ENCODE results near the gene ZSWIM4.

Gene ZSWIM4

DNA sequence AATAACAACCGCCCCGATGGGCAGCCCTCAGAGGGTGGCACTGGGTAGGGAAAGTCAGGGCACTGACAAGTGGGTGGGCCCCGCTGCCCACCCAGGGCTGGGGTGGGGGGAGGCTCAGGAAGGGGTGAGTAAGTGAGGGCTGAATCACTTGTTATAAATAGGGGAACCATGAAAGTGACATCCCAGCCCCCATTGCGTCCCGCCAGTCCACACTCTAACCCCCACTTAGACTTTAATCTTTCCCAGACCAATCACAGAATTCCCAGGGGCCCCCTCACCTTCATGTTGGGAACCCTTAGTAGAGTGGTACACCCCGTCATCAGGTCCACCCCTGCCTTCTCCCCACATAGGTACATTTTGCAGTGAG is 44.7 kb downstream of the ZSWIM4 start:
- Histone ChIP-seq H3K9me2 (replicated peaks; ENCODE audit: control insufficient read depth, low read length) (no peaks in the 10 kb centered on the region), H3K36me3 (ENCODE audit: control insufficient read depth, low read length) (no peaks in the 10 kb centered on the region), H3F3A (ENCODE audit: control insufficient read depth, insufficient read depth) (peaks cover 16% of the 10 kb centered on the region), H3K27me3 (ENCODE audit: control insufficient read depth, low read length) (peaks cover 10% of the 10 kb centered on the region), H3K4me1 (ENCODE audit: control insufficient read depth, low read length) (peaks cover 85% of the 10 kb centered on the region), H3K27ac (ENCODE audit: low read depth, low read length) (peak overlapping the region; percentile 32; the same call in 1 of the 2 replicates), H4K20me1 (ENCODE audit: control insufficient read depth, insufficient read depth, low read depth, low read length) (no peaks in the 10 kb centered on the region), H3K4me2 (ENCODE audit: low read length) (peak overlapping the region; percentile 62), H3K9me3 (ENCODE audit: control insufficient read depth, insufficient read depth, low read length) (no peaks in the 10 kb centered on the region), H3K79me2 (ENCODE audit: control insufficient read depth, low read length) (0 out of 2 replicates have a peak, but pooled peaks cover 6% of the 10 kb centered on the region), H3K4me3 (ENCODE audit: low read length) (peak overlapping the region; percentile 53)
- TF ChIP-seq, protein P1, sequence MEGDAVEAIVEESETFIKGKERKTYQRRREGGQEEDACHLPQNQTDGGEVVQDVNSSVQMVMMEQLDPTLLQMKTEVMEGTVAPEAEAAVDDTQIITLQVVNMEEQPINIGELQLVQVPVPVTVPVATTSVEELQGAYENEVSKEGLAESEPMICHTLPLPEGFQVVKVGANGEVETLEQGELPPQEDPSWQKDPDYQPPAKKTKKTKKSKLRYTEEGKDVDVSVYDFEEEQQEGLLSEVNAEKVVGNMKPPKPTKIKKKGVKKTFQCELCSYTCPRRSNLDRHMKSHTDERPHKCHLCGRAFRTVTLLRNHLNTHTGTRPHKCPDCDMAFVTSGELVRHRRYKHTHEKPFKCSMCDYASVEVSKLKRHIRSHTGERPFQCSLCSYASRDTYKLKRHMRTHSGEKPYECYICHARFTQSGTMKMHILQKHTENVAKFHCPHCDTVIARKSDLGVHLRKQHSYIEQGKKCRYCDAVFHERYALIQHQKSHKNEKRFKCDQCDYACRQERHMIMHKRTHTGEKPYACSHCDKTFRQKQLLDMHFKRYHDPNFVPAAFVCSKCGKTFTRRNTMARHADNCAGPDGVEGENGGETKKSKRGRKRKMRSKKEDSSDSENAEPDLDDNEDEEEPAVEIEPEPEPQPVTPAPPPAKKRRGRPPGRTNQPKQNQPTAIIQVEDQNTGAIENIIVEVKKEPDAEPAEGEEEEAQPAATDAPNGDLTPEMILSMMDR (IDR thresholded peaks at IDR 0.05; ENCODE audit: low read depth, low read length, poor library complexity, severe bottlenecking): no peak
- TF ChIP-seq EZH2phosphoT487 (IDR thresholded peaks at IDR 0.05; ENCODE audit: borderline replicate concordance, low read length): no peak

GRCh38 chr19:13840305-13841085 is 45.3 kb downstream of the ZSWIM4 start:
- peaks cover 16% of the 10 kb centered on the region for H3F3A ChIP-seq (ENCODE audit: control insufficient read depth, insufficient read depth)
- H3K9me3 ChIP-seq (ENCODE audit: control insufficient read depth, insufficient read depth, low read length): no peaks in the 10 kb centered on the region
- H3K36me3 ChIP-seq (ENCODE audit: control insufficient read depth, low read length): no peaks in the 10 kb centered on the region
- H3K79me2 ChIP-seq (ENCODE audit: control insufficient read depth, low read length): 0 out of 2 replicates have a peak, but pooled peaks cover 6% of the 10 kb centered on the region
- no peaks in the 10 kb centered on the region for H4K20me1 ChIP-seq (ENCODE audit: control insufficient read depth, insufficient read depth, low read depth, low read length)
- TF ChIP-seq, protein P1 (IDR thresholded peaks at IDR 0.05; ENCODE audit: low read depth, low read length, poor library complexity, severe bottlenecking): no peak
- no peak for TF ChIP-seq EZH2phosphoT487 (IDR thresholded peaks at IDR 0.05; ENCODE audit: borderline replicate concordance, low read length)
- H3K4me3 ChIP-seq (ENCODE audit: low read length): peak overlapping the region; percentile 53
- peaks cover 10% of the 10 kb centered on the region for H3K27me3 ChIP-seq (ENCODE audit: control insufficient read depth, low read length)
- H3K9me2 ChIP-seq (replicated peaks; ENCODE audit: control insufficient read depth, low read length): no peaks in the 10 kb centered on the region
- no peak overlapping the region for H3K27ac ChIP-seq (ENCODE audit: low read depth, low read length)
- H3K4me1 ChIP-seq (ENCODE audit: control insufficient read depth, low read length): peaks cover 90% of the 10 kb centered on the region
- peak overlapping the region; percentile 83 for H3K4me2 ChIP-seq (ENCODE audit: low read length)

DNA sequence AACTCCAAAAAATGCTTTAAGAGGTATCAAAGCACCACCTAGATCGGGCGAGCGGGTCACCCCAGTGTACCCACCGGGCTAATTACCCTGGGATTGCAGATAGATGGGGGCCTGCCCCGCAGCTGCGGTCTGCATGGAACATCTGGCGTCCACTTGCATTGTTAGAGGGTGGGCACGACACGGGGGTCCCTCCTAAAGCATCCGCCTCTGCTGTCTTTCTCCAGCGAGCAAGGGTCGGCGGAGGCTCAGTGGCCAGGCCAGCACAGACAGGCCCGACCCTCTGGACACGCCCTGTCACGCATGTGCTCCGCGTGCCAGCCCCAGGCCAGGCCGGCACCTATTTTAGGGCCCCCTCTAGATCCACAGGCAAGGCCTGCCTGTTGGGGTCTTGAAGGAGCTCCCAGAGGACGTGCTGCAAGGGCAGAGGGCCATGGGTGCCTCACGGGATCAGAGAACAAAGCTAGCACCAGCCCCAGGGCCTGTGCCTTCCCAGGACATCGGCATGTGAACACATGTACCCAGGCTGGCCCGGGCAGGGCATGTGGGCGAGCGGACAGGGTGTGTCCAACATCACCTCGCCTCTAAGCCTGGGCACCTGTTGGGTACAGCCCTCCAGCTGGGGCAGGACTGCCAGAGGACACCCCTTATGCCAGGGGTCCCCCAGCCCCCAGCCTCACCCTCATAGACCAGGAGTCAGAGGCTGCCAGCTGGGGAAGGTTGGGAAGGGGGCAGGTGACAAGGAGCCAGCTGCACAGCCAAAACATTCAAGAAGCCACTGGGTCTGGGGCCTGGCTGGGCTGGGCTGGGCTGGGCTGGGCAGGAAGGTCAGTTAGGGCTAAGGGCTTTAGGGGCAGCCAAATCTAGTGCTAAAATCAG is 46.1 kb downstream of the ZSWIM4 start:
- Histone ChIP-seq H3K4me3 (ENCODE audit: low read length) (peak overlapping the region; percentile 78), H4K20me1 (ENCODE audit: control insufficient read depth, insufficient read depth, low read depth, low read length) (no peaks in the 10 kb centered on the region), H3K27ac (ENCODE audit: low read depth, low read length) (no peak overlapping the region), H3F3A (ENCODE audit: control insufficient read depth, insufficient read depth) (peaks cover 18% of the 10 kb centered on the region), H3K79me2 (ENCODE audit: control insufficient read depth, low read length) (0 out of 2 replicates have a peak, but pooled peaks cover 6% of the 10 kb centered on the region), H3K4me2 (ENCODE audit: low read length) (peak overlapping the region; percentile 83), H3K27me3 (ENCODE audit: control insufficient read depth, low read length) (peaks cover 10% of the 10 kb centered on the region), H3K36me3 (ENCODE audit: control insufficient read depth, low read length) (no peaks in the 10 kb centered on the region), H3K9me3 (ENCODE audit: control insufficient read depth, insufficient read depth, low read length) (no peaks in the 10 kb centered on the region), H3K9me2 (replicated peaks; ENCODE audit: control insufficient read depth, low read length) (no peaks in the 10 kb centered on the region), H3K4me1 (ENCODE audit: control insufficient read depth, low read length) (peaks cover 89% of the 10 kb centered on the region)
- no peak for TF ChIP-seq EZH2phosphoT487 (IDR thresholded peaks at IDR 0.05; ENCODE audit: borderline replicate concordance, low read length)
- TF ChIP-seq, protein P1 (IDR thresholded peaks at IDR 0.05; ENCODE audit: low read depth, low read length, poor library complexity, severe bottlenecking): no peak
